HG03025 (cell line): ENCODE data around the gene SPG21.

Experiments used
- ATAC-seq: cut with Tn5 transposase; IDR thresholded peaks from one replicate; pipeline ENCODE4 v1.9.1; 2021; ENCODE audit warnings: mild to moderate bottlenecking, moderate library complexity; ENCODE audit not compliant: unreplicated experiment, low FRiP score

The SPG21 gene

GRCh38 chr15:64943512-64944225 is 46.0 kb downstream of the SPG21 start:
- no peak for ATAC-seq

DNA sequence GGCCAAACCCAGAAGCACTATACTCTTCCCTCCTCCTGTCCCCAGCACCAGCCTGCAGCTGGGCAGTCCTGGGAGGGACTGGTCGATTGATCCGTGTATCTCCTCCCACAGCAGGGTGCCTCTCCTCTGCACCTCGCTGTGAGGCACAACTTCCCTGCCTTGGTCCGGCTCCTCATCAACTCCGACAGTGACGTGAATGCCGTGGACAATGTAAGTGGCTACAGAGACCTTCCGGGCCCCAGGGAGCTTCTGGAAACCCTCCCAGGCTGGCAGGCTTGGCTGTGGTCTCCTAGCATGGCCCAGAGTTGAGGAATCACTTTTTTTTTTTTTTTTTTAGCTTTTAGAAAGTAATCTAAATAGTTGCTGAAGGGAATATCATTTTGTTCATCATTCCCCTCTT is 47.4 kb downstream of the SPG21 start:
- ATAC-seq, result no peak

DNA sequence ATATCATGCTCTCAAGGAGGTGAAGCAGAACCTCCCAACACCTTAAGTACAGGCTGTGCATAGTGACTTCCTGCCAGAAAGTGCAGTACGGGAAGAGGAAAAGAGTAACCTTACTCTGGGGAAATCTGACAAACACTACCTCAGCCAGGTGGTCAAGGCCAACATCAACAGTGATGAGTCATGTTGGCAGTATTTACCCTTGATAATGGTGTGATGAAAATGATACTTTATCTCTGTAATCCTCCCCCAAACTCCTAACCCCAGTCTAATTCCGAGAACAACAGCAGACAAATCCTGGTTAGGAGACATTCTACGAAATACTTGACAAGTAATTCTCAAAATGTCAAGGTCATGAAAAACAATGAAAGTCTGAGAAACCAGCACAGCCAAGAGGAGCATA is 51.5 kb downstream of the SPG21 start:
- ATAC-seq, result no peak

DNA sequence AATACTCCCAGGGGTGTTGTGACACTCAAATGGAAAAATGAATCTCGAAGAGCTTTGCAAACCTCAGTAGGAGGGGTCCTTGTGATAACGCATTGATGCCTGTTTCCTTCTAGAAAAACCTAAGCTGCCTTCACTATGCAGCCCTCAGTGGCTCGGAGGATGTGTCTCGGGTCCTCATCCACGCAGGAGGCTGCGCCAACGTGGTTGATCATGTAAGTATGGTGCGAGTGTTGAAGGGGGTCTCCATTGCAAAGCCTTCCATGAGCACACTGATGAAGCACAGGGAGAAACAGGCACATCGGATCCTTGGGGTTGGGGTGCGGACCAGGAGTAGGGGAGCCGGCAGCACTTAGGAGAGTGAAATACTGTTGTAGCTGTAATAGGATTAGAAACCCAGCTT is 55.7 kb downstream of the SPG21 start:
- ATAC-seq, result no peak

DNA sequence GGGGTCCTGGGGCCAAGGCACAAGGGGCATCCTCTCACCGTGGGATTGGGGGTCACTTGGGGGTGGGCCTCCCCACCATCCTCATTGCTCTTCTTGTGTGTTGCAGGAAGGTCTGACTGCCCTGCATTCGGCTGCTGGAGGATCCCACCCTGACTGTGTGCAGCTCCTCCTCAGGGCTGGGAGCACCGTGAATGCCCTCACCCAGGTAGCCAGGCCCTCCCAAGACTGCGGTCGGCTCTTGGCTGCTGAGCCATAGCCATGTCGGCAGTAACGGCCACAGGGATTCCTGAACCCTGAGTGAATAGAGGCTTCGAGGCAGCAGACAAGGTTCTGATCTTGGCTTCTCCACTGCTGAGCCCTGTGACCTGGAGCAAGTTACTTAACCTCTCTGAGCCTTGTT is 58.3 kb downstream of the SPG21 start:
- ATAC-seq, result no peak

GRCh38 chr15:64930778-64931371 is 58.8 kb downstream of the SPG21 start:
- ATAC-seq, result no peak

GRCh38 chr15:64930019-64930652 is 59.6 kb downstream of the SPG21 start:
- ATAC-seq, result no peak

- ATAC-seq, result no peak
Observed at GRCh38 chr15:64928626-64929220, 61.0 kb downstream of the SPG21 start.

DNA sequence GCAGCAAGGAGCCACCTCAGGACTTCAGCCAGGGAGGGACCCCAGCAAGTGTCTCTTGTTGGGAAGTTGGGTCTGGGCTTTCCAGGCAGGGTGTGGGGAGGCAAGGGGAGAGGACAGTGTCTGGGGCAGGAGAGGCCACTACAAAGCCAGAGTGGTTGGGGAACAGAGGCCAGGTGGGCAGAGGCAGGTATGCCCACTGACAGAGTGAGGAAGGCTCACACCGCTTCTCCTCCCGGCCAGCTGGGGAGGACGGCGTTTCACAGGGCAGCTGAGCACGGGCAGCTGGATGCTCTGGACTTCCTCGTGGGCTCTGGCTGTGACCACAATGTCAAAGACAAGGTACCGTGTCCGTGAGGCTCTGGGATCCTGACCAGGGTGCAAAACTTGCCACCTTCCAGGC is 63.1 kb downstream of the SPG21 start:
- no peak for ATAC-seq

- ATAC-seq, result no peak
Observed at GRCh38 chr15:64925335-64926330, 64.1 kb downstream of the SPG21 start.

DNA sequence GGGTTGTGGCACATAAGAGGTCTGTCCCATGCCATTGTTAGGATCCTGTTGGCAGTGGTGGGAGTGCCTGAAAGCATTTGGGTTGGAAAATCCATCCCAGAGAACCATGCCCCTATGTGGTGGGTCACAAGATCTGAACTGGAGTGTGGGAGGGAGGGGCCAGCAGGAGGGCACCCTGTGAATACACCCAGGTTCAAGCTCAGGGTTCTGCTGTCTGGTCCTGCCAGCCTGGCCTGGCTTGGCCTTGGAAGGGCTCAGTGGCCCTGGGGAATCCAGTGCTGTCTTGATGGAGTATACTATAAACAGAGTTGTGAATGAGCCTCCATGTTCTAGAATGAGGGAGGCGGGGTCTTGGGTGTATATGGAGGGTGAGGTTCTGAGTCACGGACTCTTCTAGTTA is 66.2 kb downstream of the SPG21 start:
- ATAC-seq, result no peak

GRCh38 chr15:64921711-64922110 is 68.0 kb downstream of the SPG21 start:
- no peak for ATAC-seq

DNA sequence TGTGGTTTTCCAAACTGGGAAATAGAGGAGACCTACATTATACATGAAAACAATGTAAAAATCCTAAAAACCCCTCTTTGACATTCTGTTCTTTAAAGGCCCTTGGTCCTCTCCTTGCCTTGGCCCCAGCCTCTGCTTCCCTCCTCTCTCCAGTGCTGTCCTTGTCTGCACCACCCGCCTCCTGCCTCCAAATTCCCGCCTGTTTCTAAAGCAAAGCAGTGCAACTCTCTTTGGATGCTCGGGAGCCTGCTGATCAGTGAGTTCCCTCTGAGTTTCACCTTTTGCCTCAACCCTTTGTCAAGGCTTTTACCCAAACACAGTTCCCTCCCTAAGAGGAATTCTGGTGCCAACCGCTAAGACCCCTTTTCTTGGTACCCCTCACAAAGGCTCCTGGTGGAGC is 70.0 kb downstream of the SPG21 start:
- no peak for ATAC-seq

DNA sequence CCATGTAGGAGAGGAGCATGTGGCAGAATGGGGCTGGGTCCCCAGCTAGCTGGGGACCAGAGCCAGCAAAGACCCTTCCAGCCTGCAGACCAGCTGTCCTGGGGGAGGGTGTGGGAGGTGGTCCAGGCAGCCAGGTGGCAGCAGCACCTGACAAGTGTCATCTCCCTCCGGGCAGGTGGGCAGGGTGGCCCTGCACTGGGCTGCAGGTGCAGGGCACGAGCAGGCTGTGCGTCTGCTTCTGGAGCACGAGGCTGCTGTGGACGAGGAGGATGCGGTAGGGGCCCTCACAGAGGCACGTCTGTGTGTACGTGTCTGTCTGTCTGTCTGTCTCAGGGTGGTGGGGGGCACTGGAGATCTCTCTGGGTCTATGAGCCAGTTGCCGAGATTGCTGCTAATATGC is 72.5 kb downstream of the SPG21 start:
- ATAC-seq, result no peak

DNA sequence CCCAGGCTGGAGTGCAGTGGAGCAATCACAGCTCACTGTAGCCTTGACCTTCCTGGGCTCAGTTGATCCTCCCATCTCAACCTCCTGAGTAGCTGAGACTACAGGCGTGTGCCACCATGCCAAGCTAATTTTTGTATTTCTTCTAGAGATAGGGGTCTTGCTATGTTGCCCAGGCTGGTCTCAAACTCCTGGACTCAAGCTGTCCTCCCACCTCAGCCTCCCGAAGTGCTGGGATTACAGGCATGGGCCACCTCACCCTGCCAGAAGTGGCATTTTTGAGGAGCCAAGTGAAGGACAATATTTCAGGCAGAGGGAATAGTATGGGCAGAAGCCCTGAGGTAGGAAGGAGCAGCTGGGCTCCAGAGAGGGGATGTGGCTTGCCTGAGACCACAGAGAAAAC is 73.3 kb downstream of the SPG21 start:
- ATAC-seq, result no peak

DNA sequence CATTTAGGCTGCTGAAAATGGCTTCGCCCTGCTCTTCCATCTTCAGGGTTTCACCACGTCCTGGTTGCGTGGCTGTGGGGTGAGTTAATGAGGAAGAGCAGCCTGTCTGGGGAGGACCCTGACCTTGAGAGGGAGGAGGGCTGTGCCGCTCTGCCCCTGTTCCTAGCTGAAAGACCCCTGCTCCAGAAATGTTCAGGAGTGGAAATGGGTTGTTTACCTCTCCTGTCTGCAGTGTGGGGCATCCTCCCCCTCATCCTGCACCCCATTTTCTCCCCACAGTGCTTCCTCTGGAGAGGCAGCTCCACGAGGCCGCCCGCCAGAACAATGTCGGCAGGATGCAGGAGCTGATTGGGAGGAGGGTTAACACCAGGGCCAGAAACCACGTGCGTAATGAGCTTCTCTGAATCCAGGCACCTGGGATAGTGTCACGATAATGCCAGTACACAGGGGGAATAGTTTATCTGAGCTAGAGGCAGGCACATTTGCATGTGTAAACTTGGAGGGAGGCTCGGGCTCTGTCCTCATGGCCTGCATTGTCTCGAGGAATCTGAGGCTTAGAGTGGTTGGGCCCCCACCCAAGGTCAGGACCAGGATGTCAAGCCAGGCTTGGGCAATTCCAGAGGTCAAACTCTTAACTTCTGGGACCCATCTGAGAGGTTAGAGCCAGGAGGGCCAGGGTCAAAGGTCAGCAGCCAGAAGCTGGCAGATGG is 74.0 kb downstream of the SPG21 start:
- ATAC-seq, result no peak
